Activated T-cell treated with anti-CD3 and anti-CD28 coated beads for 1 hour (primary cell): ENCODE data around the gene QSOX1.

Source experiments
- DNase-seq: peaks from one replicate; pipeline ENCODE4 v3.0.0-alpha.2; 2020; ENCODE audit warnings: low read depth

QSOX1 gene

DNA sequence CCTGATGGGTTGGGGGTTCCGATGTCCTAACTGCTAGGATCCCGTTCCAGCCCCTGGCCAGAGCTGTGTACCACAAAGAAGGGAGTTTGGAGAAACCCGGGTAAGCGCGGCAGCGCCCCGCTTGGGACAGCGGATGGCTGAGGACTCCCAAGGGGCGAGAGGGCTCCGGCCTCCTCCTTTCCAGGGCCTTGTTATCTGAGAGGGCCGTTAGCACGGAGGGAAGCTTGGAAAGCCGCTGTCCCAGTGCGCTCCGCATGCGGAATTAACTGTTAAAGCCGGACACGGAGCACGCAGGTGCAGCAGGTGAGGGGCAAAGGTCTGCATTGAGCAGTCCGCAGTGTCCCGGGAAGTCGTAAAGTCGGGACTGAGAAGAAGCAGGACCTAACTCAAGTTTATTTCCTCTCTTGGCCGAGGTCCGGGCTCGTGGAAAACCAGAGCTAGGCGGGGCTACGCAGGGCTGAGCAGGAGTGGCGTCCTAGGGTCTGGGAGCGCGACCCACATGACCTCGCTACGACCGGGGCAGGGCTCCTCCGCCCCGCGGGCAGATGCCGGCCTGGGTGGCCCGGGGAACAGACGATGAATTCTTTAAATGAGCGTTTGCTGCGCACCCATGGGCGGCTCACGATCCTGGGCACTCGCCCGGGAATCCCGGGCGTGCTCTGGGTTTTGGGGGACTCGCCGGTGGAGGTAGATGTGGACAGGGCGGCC is 79.9 kb downstream of the QSOX1 start:
- DNase-seq: no peak

DNA sequence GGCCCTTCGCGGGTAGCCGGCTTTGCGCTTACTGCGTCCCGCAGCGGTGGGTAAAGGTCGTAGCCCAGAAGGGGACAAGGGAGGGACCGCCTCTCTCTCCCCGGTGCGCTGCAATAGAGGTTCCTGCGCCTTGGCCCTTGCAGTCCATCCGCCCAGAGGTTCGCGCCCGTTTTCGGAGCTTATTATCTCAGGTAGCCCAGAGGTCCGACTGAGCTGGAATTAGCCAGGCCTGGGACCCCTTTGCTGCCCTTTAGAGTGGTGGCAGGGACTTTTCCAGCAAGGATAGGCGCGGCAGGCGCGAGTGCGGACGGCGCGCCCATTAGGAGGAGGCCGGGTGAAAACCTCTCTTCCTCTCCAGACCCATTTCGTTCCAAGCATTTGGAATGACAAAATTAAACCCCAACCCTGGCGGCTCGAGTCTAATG is 80.4 kb downstream of the QSOX1 start:
- no peak for DNase-seq

DNA sequence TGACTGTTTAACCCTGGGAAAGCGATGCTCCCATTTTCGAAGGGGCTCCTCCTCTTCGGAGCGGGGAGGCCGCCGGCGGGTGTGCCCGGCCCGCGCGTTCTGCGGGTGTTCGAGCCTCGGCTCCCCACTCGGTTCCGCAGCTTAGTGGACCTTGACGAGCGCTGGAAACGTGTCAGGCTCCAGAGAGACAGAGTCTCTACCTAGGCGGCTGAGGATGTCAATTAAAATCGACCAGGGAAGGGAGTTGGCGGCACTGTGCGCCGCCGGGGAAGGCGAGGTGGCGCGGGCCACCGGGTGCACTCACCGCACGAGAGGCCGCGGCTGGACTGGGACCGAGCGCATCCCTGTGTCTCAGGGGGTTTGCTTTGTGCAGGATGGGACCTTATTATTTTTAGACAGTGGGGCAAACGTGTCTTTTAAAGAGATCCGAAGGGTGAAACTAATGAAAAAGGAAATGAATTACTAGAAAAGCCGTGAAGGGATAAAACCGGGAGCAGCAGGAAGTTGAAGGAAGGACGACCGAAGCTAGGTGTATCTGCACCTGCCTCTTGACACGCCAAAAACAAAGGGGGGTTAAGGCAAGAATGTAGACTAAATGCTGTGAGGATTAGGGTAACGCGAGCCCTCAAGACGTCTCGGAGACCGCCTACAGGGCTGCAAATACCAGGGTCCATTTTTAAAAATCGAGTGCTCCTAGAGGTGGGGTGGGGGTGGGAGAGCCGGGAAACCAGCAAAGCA is 81.0 kb downstream of the QSOX1 start:
- no peak for DNase-seq

DNA sequence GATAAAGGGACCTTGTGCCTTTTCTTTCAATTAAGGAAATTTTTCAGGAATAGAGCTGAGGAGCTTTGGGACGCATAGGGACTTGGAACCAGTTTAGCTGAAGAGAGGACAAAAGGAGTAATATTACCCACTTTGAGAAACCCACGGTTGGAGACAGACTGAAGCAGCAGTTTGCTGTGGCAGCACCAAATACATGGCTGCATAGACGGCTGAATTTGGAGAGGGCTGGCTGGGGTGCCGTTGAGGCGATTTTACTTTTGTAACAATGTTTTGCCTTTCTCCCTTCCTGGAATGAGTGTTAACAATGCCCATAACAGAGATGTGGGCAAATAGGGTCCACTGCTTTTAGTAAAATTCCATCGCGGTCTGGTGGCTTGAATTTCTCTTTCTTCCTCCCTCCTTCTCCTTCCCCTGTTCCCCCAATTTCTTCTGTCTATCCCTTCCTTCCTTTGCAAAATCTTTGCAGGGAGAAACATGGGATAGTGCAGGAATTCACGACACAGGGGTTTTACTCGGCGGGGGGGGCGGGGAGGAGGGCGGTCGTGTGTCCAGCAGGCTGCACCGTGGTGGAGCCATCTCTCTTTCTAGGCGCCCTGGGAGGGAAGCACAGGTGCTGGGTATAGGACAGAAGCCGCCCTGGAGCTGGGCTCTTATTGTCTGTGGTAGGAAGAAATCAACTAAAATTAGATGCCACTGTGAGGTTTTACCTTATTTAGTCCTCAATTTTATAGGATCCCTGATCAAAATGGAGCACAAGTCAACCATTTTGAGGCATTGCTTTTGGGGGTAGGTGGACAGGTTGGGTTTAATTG is 82.2 kb downstream of the QSOX1 start:
- no peak for DNase-seq

DNA sequence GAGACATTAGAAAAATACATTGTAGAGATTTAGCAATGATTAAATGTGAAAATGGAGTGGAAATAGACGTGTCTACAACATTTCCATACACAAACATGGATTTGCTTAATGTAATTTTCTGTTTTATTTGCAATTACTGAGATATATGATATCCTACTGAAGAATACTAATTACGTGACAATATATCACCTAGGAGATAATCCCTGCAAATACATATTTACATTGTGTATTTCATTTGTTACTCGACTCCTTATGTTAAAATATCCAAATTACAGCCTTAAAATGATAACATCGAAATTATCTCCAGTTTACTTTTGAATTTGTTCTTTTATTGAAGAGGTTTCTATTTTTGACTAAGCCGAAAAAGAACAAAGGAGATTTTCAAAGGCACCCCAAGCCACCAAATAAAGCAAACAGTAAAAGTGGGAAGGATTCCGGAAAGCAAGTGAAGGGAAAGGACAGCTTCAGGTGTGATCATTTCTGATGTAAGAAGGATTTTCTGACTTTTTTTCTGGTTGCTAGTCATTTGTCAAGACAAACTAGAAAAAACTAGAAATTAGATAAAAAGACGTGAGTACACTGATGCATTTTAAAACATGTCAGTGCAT is 83.3 kb downstream of the QSOX1 start:
- DNase-seq: no peak

DNA sequence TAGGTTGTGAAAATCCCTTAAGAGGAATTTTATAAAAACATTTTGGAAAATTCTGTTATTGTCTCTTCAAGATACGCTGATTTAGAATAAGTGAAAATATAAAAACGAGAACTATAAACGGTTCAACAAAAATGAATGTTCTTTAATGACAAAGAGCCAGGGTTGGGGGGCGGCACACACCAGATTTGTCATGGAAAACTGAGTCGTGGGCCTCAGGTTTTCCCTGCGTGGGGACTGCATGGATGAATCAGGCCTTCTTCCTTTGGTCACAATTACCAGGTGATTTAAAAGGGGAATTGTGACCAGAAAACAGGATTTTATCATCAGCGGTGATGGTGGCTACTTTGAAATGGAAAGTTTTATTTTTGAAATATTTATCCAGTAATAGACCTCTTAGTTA is 84.0 kb downstream of the QSOX1 start:
- DNase-seq: no peak

DNA sequence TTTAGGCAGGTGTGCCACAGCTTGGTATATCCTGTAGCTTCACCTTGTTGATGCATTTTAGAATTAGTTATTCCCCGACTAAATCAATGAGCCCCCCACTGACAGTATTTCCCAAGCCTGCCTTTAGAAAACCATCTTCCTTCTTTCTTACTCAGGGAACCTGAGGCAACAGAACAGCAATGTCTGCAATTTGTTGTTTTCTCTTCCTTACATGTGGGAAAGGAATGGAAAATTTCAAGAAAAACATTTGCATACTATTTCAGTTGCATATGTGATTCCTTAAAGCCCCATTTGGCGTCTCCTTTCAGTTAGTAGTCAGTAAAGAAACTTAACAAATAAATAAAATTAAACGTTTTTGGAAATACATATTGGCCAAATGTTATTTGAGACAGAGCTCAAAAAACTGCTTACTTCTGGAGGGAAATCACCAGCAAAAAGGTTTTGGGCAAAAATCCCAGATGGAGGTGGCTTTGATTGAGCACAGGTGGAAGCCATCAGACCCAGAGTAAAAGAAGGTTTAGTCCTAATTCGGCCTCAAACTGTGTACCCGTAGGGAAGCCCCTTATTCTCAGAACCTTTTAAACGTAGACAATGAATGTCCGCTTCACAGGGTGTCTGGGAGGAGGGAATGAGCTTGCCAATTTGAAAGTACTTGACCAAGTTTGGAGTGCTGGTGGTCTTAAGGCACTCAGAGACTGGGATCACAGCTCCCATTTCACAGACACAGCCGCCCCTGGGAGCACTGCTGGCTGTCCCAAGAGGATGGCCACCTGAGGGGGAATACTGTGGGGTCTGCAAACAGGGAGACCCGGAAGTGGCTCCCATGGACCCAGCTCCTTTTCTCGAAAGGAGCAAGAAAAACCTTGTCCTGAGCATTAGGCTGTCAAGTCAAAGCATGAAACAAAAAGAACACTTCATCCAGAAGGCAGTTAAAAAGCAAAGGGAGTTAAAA is 84.8 kb downstream of the QSOX1 start:
- no peak for DNase-seq

DNA sequence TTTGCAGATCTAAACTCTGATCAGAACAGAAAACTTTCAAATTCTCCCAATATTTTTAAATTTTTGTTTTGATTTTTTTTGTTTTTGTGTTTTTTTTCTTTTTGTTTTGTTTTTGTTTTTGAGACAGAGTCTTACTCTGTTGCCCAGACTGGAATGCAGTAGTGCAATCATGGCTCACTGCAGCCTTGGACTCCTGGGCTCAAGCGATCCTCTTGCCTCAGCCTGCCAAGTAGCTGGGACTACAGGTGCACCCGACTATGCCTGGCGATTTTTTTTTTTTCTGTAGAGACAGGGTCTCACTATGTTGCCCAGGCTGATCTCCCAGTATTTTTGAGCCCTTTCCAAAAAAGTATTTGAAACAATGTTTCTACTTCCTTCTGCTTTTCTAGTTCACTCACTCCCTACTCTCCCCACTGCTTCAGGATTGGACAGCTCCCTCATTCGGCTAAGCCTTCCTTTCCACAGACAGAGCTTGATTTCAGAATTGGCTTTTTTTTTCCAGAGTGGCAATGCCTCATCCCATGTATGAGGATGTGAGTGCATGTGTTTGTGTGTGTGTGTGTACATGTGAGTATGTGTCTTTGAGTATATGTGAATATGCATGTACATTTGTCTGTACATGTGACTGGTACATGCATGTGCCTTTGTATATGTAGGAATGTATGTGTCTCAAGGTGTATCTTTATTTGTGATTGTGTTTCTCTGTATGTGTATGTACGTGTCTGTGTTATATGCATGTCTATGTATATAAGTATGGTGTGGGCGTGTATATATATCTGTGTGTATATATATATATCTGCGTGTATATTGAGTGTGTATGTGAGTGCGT is 87.3 kb downstream of the QSOX1 start:
- no peak for DNase-seq

DNA sequence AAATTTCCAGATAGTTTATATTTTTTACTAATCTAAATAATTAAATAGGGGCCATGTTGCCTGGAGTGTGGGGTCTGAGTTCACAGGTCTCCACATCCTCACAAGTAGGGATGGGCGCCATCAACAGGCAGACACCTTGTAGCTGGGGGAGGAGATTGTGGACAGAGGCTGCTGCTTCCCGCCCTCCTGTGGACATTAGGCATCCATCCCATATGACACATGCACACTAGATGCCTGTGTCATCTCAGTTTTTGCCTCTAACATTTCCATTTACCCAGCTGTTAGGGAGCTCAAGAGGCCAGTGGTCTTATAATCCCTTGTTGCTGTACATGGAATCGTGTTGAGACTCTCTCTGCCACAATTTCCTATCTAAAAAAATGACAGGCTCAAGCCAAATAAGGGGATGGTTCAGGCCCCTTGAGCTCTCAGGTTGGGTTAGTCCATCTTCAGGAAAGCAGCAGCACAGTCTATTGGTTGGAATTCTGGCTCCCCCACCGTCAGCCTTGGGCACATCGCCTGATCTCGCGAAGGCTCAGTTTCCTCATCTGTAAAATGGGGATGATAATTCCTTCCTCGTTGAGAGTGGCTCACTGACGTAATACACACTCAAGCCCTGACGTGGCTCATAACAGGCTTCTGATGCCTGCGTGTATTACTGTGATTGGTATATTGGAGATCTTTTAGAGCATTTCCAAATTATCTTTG is 89.0 kb downstream of the QSOX1 start:
- no peak for DNase-seq

DNA sequence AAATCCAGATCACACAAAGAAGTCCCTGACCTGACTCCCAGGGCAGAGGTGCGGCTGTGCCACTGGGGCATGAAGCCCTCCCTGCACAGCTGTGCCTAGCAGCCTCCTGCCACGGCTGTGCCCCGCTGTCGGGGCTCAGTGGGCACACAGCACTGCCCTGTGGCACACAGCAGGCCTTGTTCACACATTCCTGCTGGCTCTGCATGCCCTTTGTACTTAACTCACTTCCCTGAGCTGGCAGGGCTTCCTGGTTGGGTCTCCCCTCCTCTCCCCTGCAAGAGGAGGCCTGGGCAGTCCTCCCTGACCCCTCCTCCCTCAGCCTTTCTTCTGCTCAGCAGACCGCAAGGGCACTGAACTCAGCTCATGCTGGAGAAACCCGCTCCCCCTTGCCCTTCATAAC is 90.2 kb downstream of the QSOX1 start:
- DNase-seq: no peak

DNA sequence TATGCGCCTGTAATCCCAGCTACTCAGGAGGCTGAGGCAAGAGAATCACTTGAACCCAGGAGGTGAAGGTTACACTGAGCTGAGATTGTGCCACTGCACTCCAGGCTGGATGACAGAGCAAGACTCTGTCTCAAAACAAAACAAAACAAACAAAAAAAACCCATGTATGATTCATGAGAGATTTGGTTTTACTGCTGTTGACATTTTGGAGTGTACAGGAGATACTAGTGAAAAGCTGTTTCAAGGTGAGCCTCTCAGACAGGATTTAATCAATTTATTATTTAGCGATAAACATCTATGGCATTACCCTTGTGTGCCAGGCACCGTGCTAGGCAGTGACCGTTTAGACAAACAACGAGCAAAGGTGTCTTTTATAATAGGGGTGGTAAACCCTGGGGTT is 91.9 kb downstream of the QSOX1 start:
- DNase-seq: no peak

DNA sequence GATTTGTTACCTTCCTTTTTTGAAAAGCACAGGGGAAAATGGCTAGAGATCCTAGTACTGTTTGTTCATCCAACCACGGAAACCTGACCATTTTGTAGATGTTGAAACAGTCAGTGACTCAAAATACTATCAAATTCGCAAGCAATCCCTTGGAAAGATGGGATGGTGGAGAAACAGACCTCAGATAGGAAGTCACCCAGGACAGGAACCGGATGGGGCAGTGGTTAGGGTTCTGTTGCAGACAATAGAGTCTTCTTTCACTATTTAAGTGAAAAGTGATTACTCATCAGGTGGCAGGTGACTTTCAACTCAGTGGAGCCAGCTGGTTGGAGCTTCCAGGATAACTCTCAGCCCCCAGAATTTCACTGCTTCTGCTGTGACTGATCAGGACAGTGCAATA is 92.4 kb downstream of the QSOX1 start:
- DNase-seq: no peak

DNA sequence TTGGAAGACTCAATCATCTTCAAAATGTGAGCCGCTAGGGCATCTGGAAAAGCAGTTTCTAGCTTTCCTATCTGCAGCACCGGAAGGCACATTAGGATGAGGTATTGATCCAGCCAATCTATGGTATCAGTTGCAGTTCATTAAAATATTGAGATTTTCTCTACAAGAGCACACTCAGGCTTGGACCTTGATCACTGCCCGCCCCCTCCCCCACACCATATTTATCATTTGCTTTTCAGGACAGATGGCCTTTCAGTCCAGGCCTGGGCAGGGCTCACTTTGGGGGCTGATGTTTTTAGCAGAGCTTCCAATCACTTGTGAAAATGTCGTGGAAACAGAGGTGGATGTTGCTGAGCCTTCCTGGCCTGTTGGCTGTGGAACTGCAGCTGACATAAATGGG is 92.9 kb downstream of the QSOX1 start:
- DNase-seq: no peak

DNA sequence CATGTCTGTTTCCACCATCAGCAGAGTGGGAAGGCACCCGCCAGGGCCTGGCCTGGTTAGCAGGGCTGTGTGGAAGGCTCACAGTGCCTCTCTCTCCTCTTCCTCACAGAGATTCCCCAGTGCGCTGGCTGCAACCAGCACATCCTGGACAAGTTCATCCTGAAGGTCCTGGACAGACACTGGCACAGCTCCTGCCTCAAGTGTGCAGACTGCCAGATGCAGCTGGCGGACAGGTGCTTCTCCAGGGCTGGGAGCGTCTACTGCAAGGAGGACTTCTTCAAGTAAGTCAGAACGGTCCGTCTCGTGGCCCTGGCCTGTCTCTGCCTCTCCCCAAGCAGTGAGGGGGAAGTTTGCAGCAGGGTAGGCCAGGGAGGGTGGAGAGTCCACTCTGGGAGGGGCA is 93.5 kb downstream of the QSOX1 start:
- DNase-seq: no peak

DNA sequence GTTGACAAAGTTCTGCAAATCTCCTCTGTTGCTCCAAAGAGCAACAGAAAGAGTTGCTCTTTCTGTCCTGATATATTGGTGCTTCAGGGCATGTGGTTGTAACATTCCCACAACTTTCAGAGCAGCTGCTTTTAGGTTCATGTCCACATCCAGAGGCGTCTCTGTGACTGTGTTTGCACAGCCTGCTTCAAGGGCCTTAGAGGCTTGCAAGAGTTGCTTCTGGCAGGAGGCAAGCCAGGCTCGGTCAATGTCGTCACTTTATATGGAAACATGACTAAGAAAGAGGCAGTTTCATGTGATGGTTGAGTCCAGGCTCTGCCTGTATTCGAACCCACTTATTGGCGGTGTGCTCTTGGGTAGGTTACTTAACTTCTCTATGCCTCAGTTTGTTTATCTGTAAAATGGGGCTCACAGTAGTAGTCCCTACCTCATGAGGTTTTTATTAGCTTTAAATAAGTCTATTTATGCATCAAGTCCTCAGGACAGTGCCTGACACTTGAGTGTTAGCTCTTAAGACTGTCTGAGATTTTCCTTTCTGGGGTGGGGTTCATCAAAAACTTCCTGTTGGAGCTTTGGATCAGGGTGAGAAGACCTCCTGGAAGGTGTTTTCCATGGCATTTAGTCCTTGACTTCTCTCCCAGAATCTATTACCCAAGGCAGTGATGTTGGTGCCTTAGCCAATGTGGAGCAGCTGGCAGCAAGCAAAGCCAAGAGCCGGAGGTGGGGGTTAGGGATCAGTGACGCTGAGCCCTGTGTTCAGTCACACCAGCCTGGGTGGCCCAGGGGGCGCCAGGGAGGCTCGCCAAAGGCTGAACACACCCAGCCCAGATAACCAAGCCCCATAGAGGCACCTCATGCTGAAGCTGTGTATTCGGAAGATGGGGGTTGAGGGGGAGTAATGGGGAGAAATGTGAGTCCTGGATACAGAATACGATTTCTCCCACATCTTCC is 94.3 kb downstream of the QSOX1 start:
- no peak for DNase-seq

DNA sequence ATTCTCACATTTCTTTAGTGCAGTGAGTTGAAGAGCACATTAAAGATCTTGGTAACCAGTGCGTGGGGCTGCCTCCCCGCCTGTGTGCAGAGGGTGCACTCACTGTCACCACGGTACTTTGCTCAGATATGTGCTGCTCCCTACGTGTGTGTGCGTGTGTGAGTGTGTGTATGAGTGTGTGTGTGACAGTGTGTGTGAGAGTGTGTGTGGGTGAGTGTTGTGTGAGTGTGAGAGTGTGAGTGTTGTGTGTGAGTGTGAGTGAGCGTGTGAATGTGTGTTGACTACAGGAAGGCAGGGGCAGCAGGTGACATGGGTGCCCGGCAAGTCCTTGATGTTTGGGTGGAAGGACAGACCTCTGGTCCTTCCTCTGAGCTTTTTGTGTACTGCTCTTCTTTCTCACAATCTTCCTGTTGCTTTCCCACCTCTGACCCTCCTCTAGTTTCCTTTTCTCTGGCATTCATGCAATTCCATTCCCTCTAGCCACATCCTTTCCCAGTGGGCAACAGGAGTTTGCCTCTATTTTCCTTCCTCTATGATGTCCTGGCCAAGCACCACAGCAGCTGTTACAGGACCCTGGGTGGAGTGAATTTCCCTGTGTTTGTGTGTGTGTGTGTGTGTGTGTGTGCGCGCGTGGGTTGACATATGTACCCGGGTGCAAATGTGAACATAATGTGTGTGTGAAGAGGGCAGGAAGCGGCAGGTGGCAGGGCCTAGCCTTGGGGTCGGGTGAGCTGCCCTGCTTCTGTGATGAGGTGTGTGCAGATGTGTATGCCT is 95.2 kb downstream of the QSOX1 start:
- DNase-seq: no peak

DNA sequence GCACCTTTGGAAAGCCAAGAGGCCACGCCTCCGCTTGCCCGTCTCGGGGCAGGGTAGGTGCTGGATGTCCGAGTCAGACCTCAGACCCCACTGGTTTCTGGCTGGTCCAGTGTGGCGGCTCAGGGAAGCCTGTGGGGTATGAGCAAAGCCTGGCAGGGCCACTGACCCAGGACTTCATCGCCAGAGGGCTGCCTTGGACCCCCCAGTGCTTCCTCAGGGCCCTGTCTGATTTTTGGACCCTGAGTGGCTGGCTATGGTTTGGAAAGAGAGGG is 95.8 kb downstream of the QSOX1 start:
- no peak for DNase-seq

DNA sequence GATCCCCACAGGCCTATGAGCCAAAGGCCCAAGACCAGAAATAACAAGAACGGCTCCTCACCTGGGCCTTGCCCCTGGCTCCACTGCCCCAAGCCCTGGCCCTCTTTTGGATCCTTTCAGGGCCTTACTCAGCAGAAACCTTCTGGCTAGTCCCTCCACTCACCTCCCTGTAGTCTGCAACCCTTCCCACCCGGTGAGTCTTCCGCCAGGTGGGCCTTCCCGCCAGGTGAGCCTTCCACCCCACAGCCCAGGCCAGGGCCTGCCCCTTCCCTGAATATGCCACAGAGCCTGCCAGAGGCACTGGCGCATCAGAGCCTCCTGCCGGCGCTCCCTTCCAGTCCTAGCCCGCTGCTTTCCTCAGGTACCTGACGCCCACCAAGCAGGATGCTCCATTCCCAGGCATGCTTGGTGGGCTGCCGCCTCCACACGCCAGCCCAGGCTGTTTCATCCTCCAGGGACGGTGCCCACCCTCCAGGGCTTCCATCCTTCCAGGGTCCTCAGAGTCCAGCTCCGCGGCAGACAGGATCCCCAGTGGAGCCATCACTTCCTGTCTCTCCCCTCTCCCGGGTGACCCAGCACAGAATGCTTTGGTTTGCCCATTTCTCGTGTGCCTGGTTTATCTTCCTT is 96.3 kb downstream of the QSOX1 start:
- DNase-seq: no peak
